H1 (cell line): ENCODE measurements around the gene ARRDC1. TPM values are rescaled to one million over a fixed set of nuclear protein-coding genes. Genes with fewer than 3 reads are reported as not detected.

Source experiments
- CTCF ChIA-PET: fragments of 300-600 bp; sonication (Branson Sonifier 250); formaldehyde crosslinking; loops from one replicate; lab custom pipeline; 2021; ENCODE audit not compliant: partially characterized antibody; lab: Charles Lee
- POLR2A ChIA-PET: fragments of 300-600 bp; sonication (Branson Sonifier 250); formaldehyde crosslinking; loops from one replicate; lab custom pipeline; 2021; ENCODE audit warnings: inconsistent platforms; ENCODE audit not compliant: partially characterized antibody; lab: Charles Lee
- DNase-seq, 2 experiments: peaks; one replicate each; pipeline versions ENCODE4 v3.0.0 to v3.0.0-alpha.2; 2010 to 2022; ENCODE audit warnings: low spot score in 2 of 2, low read depth in 1 of 2, mixed read lengths in 1 of 2
- FAIRE-seq: peaks from 2 replicates; lab custom pipeline; 2011; peaks lifted over from hg19 to GRCh38; lab: Jason Lieb, UNC
- H2AFZ ChIP-seq: 2 replicates; pipeline ENCODE4 v1.8.1; 2012; ENCODE audit warnings: low read length, inconsistent platforms
- H2AK5ac ChIP-seq: 2 replicates; pipeline ENCODE4 v1.6.1; 2013; ENCODE audit warnings: low read depth, low read length
- H2BK120ac ChIP-seq: replicated peaks from 2 replicates; pipeline ENCODE3; 2013; ENCODE audit warnings: low read depth, low read length, inconsistent platforms
- H2BK12ac ChIP-seq: 2 replicates; pipeline ENCODE4 v1.6.1; 2013; ENCODE audit warnings: low read depth, low read length
- H2BK15ac ChIP-seq: 2 replicates; pipeline ENCODE4 v1.6.1; 2013; ENCODE audit warnings: low read length
- H2BK20ac ChIP-seq: 2 replicates; pipeline ENCODE4 v1.6.1; 2013; ENCODE audit warnings: low read length
- H2BK5ac ChIP-seq: 2 replicates; pipeline ENCODE4 v1.6.1; 2013; ENCODE audit warnings: low read depth, low read length
- H3K14ac ChIP-seq: 2 replicates; pipeline ENCODE4 v1.6.1; 2013; ENCODE audit warnings: inconsistent platforms; ENCODE audit not compliant: insufficient read length
- H3K18ac ChIP-seq: 2 replicates; pipeline ENCODE4 v1.6.1; 2013; ENCODE audit warnings: low read length; ENCODE audit errors: extremely low read depth
- H3K23ac ChIP-seq: 2 replicates; pipeline ENCODE4 v1.6.1; 2013; ENCODE audit warnings: inconsistent platforms; ENCODE audit not compliant: insufficient read length
- H3K23me2 ChIP-seq: 2 replicates; pipeline ENCODE4 v1.6.1; 2013; ENCODE audit warnings: low read depth, low read length
- H3K27ac ChIP-seq: 2 replicates; pipeline ENCODE4 v1.6.1; 2011; ENCODE audit warnings: low read depth, low read length, inconsistent platforms
- H3K27me3 ChIP-seq, 4 experiments: replicated peaks in 1 of 4; 1 replicate in 1 of 4; 2 replicates in 3 of 4; pipeline versions ENCODE4 v1.6.1 to v1.8.1; 2011 to 2013; ENCODE audit warnings: low read length in 3 of 4, mild to moderate bottlenecking in 3 of 4, inconsistent platforms in 2 of 4, mixed read lengths in 2 of 4, moderate library complexity in 1 of 4; ENCODE audit not compliant: control insufficient read depth in 3 of 4, insufficient read depth in 3 of 4; ENCODE audit errors: extremely low read depth in 1 of 4
- H3K36me3 ChIP-seq, 4 experiments: 2 replicates each; pipeline versions ENCODE4 v1.6.1 to v1.8.1; 2011 to 2013; ENCODE audit warnings: mild to moderate bottlenecking in 4 of 4, low read length in 3 of 4, moderate library complexity in 2 of 4, control low read depth in 1 of 4, inconsistent platforms in 1 of 4; ENCODE audit not compliant: insufficient read depth in 4 of 4, control insufficient read depth in 2 of 4
- H3K4ac ChIP-seq: replicated peaks from 2 replicates; pipeline ENCODE3; 2013; ENCODE audit warnings: low read length, low read depth, mixed read lengths, inconsistent platforms; ENCODE audit not compliant: insufficient read length
- H3K4me1 ChIP-seq, 4 experiments: replicated peaks in 1 of 4; 1 replicate in 1 of 4; 2 replicates in 3 of 4; pipeline versions ENCODE4 v1.6.1 to v1.8.1; 2011 to 2013; ENCODE audit warnings: low read length in 3 of 4, inconsistent platforms in 2 of 4, mixed read lengths in 1 of 4; ENCODE audit not compliant: insufficient read depth in 4 of 4, control insufficient read depth in 3 of 4
- H3K4me2 ChIP-seq, 2 experiments: 2 replicates each; pipeline versions ENCODE4 v1.6.1 to v1.8.1; 2011 to 2013; ENCODE audit warnings: low read depth in 2 of 2, low read length in 2 of 2, control low read depth in 1 of 2, inconsistent platforms in 1 of 2, mild to moderate bottlenecking in 1 of 2; ENCODE audit not compliant: insufficient read depth in 1 of 2
- H3K4me3 ChIP-seq, 4 experiments: fragments of 200-600, 300-600 bp in 1 of 4; sonication (generic), shearing (Covaris generic), sonication (Bioruptor Twin) in 1 of 4; 2 replicates each; pipeline versions ENCODE4 v1.5.1 to v1.8.1; 2011 to 2016; ENCODE audit warnings: low read length in 4 of 4, low read depth in 3 of 4, control low read depth in 2 of 4, inconsistent platforms in 2 of 4, mild to moderate bottlenecking in 2 of 4, mixed read lengths in 1 of 4, moderate library complexity in 1 of 4; ENCODE audit not compliant: insufficient read depth in 2 of 4; ENCODE audit errors: extremely low read depth in 1 of 4
- H3K56ac ChIP-seq: replicated peaks from 2 replicates; pipeline ENCODE3; 2013; ENCODE audit warnings: low read depth, mild to moderate bottlenecking, mixed read lengths, low read length, inconsistent platforms; ENCODE audit not compliant: insufficient read length
- H3K79me1 ChIP-seq: 2 replicates; pipeline ENCODE4 v1.6.1; 2013; ENCODE audit warnings: low read depth, low read length, control low read depth
- H3K79me2 ChIP-seq, 2 experiments: 2 replicates each; pipeline versions ENCODE4 v1.6.1 to v1.8.1; 2012 to 2013; ENCODE audit warnings: low read length in 2 of 2, mild to moderate bottlenecking in 2 of 2, inconsistent platforms in 1 of 2; ENCODE audit not compliant: insufficient read depth in 2 of 2, control insufficient read depth in 1 of 2
- H3K9ac ChIP-seq, 4 experiments: replicated peaks in 1 of 4; 1 replicate in 1 of 4; 2 replicates in 3 of 4; pipeline versions ENCODE4 v1.6.1 to v1.8.1; 2011 to 2013; ENCODE audit warnings: low read depth in 3 of 4, low read length in 3 of 4, control low read depth in 2 of 4, mild to moderate bottlenecking in 2 of 4, moderate library complexity in 2 of 4, inconsistent platforms in 1 of 4; ENCODE audit errors: extremely low read depth in 1 of 4
- H3K9me3 ChIP-seq, 2 experiments: 2 replicates each; pipeline versions ENCODE4 v1.6.1 to v1.8.1; 2012 to 2013; ENCODE audit warnings: mild to moderate bottlenecking in 2 of 2, moderate library complexity in 2 of 2, control low read depth in 1 of 2, inconsistent platforms in 1 of 2, low read depth in 1 of 2, low read length in 1 of 2, mixed read lengths in 1 of 2; ENCODE audit not compliant: insufficient read depth in 2 of 2
- H4K20me1 ChIP-seq, 2 experiments: replicated peaks in 1 of 2; 2 replicates each; pipeline versions ENCODE3 to v1.8.1; 2011 to 2013; ENCODE audit warnings: inconsistent platforms in 2 of 2, low read length in 2 of 2, mild to moderate bottlenecking in 1 of 2; ENCODE audit not compliant: insufficient read depth in 2 of 2, control insufficient read depth in 1 of 2
- H4K5ac ChIP-seq: 2 replicates; pipeline ENCODE4 v1.6.1; 2013; ENCODE audit warnings: low read length, low read depth, mixed read lengths, inconsistent platforms; ENCODE audit not compliant: insufficient read length
- H4K8ac ChIP-seq: 2 replicates; pipeline ENCODE4 v1.8.0; 2013; ENCODE audit warnings: mild to moderate bottlenecking, moderate library complexity, low read length, inconsistent platforms; ENCODE audit not compliant: insufficient read depth; ENCODE audit errors: extremely low read depth
- H4K91ac ChIP-seq: replicated peaks from 2 replicates; pipeline ENCODE3; 2013; ENCODE audit warnings: low read length, mixed read lengths, inconsistent platforms; ENCODE audit not compliant: insufficient read length
- CBX5 ChIP-seq: fragments of 300-800, 300-1000 bp; sonication (generic); IDR thresholded peaks from 2 replicates; pipeline ENCODE4 v1.7.1; 2016; ENCODE audit warnings: antibody characterized with exemption, low read length, low read depth
- CBX8 ChIP-seq: fragments of 300-800, 300-1000 bp; sonication (generic); IDR thresholded peaks from 2 replicates; pipeline ENCODE4 v1.7.1; 2016; ENCODE audit warnings: low read depth, low read length, borderline replicate concordance
- FOSL1 ChIP-seq: IDR thresholded peaks from 2 replicates; pipeline ENCODE4 v1.6.1; 2011; ENCODE audit warnings: mild to moderate bottlenecking, low read depth, low read length, moderate library complexity; ENCODE audit not compliant: insufficient read depth
- POLR2AphosphoS5 ChIP-seq: IDR thresholded peaks from 2 replicates; pipeline ENCODE4 v1.6.1; 2011; ENCODE audit warnings: low read depth, low read length
- POU5F1 ChIP-seq: IDR thresholded peaks from 2 replicates; pipeline ENCODE4 v1.6.1; 2011; ENCODE audit warnings: low read depth, mild to moderate bottlenecking, low read length, moderate library complexity
- RNF2 ChIP-seq: fragments of 200-900, 300-1000 bp; sonication (generic); IDR thresholded peaks from 2 replicates; pipeline ENCODE4 v1.7.1; 2016; ENCODE audit warnings: borderline replicate concordance, low read depth, mild to moderate bottlenecking, antibody characterized with exemption, low read length; ENCODE audit not compliant: poor library complexity, severe bottlenecking; ENCODE audit errors: missing control alignments
- TBP ChIP-seq: IDR thresholded peaks from 2 replicates; pipeline ENCODE4 v1.6.1; 2011; ENCODE audit warnings: low read depth, low read length, improper control_type of control experiment
- TEAD4 ChIP-seq: IDR thresholded peaks from 2 replicates; pipeline ENCODE4 v1.6.1; 2012; ENCODE audit warnings: low read depth, low read length, inconsistent platforms, mixed read lengths
- WGBS, 2 experiments: shearing (Covaris generic) in 1 of 2; methylation state at CpG; one replicate each; pipeline versions ENCODE4 v1.1.6 to v1.1.7; 2013 to 2015; ENCODE audit warnings: low lambda C conversion rate in 2 of 2, mixed read lengths in 2 of 2, inconsistent platforms in 1 of 2, low coverage in 1 of 2, missing lambda C conversion rate in 1 of 2; ENCODE audit not compliant: insufficient replicate concordance in 2 of 2, insufficient coverage in 1 of 2, insufficient read length in 1 of 2; ENCODE audit errors: extremely low coverage in 1 of 2, missing lambda C conversion rate in 1 of 2; 5-methylcytosine and 5-hydroxymethylcytosine counted together
- polyA plus RNA-seq, 7 experiments: library from polyadenylated mRNA; depleted of rRNA in 3 of 7; stranded (reverse) in 5 of 7; unstranded in 2 of 7; fragments of >200 nt in 5 of 7; fragments of 200-250 nt in 2 of 7; gene quantifications; 1 replicate in 5 of 7; 2 replicates in 1 of 7; 4 replicates in 1 of 7; pipeline versions ENCODE4 v1.2.1 to v1.2.3, GENCODE V29; 2011 to 2013; ENCODE audit warnings: missing spikeins in 2 of 7, mixed read lengths in 2 of 7
- total RNA-seq: library from RNA; stranded (reverse); fragmentation: NEBNext Ultra II Directional; extraction: Animal tissue kit (Norgen Biotek cat#: 25700); gene quantifications from 2 replicates; pipeline ENCODE4 v1.2.1, GENCODE V29; 2021

The ARRDC1 gene
- total and polyA plus RNA-seq, 2 of the 8 experiments (the other 6 are each of a cell fraction or from before 2014, with no cell fraction given): 22.0 to 58.4 TPM

GRCh38 chr9:137620581-137620980 lies 15.1 kb downstream of the ARRDC1 start:
- H3K9ac ChIP-seq: no peak overlapping the region
- no peak overlapping the region for H3K14ac ChIP-seq
- 0 out of 8 replicates have a peak overlapping the region, but pooled peaks of 1 of the 4 experiments have one; percentile 17 for H3K4me3 ChIP-seq
- peaks cover 4 to 25% of the 10 kb centered on the region in 2 experiments for H4K20me1 ChIP-seq
- H3K4me2 ChIP-seq: peak overlapping the region; percentile 42 to 97; a peak in 3 of 4 replicates
- no peak overlapping the region; the same call in 1 of the 2 replicates for H2BK12ac ChIP-seq
- no peak overlapping the region for H4K5ac ChIP-seq
- H3K23me2 ChIP-seq: peaks cover 4% of the 10 kb centered on the region; the same call in 1 of the 2 replicates
- H3K4ac ChIP-seq: peak overlapping the region; percentile 6
- H2BK120ac ChIP-seq: no peak overlapping the region
- POLR2A ChIA-PET: interaction anchor here (0.7 to 3.5 kb wide), 4 partner anchors 12 to 51 kb away, joined by 3 to 25 read pairs (median 12); partner anchors contain the start of gene ZMYND19
- no peak overlapping the region for H3K18ac ChIP-seq
- peaks cover 49 to 79% of the 10 kb centered on the region in 2 experiments for H3K79me2 ChIP-seq
- peak overlapping the region; percentile 10; the same call in 1 of the 2 replicates for H2BK5ac ChIP-seq
- peaks cover 13% of the 10 kb centered on the region for H3K79me1 ChIP-seq
- no peaks in the 10 kb centered on the region for H3K27me3 ChIP-seq
- H2AFZ ChIP-seq: no peak overlapping the region
- FAIRE-seq (no peak), DNase-seq (no peak)
- no peak overlapping the region for H3K56ac ChIP-seq
- WGBS, 2 experiments: 94% methylated on average over 7 of the region's 7 CpGs; no CpG with 5 or more reads in 1 of the 2 experiments
- no peak overlapping the region for H2AK5ac ChIP-seq
- H2BK15ac ChIP-seq: no peak overlapping the region
- no peak overlapping the region for H3K23ac ChIP-seq
- peaks cover 5 to 12% (median 6%) of the 10 kb centered on the region in 4 experiments; a peak in 6 of 8 replicates for H3K36me3 ChIP-seq
- no peak overlapping the region for H2BK20ac ChIP-seq
- no peak overlapping the region for H4K91ac ChIP-seq
- peaks cover 0 to 16% (median 6%) of the 10 kb centered on the region in 4 experiments; a peak in 6 of 7 replicates for H3K4me1 ChIP-seq
- H3K9me3 ChIP-seq: no peaks in the 10 kb centered on the region
- H4K8ac ChIP-seq: no peak overlapping the region
- CTCF ChIA-PET: interaction anchor here (0.5 to 2.8 kb wide), 13 partner anchors 11 to 164 kb away, joined by 3 to 15 read pairs (median 4); no protein-coding TSS in a partner anchor
- no peak overlapping the region for H3K27ac ChIP-seq
- TF ChIP-seq TEAD4 (no peak), POU5F1 (no peak), CBX5 (no peak), TBP (no peak), FOSL1 (no peak), CBX8 (no peak), POLR2AphosphoS5 (no peak), RNF2 (no peak)
